Nephron progenitor cell (in vitro differentiated cells): ENCODE results near the gene KLHL5.

Source experiments
- DNase-seq: peaks from one replicate; pipeline ENCODE4 v3.0.0; 2021
- H3K27ac Mint-ChIP-seq: 2 replicates; pipeline ENCODE4 v1.8.0; 2021; ENCODE audit warnings: mild to moderate bottlenecking, moderate library complexity, mixed read lengths
- H3K27me3 Mint-ChIP-seq: 2 replicates; pipeline ENCODE4 v1.8.0; 2021; ENCODE audit warnings: mild to moderate bottlenecking, low read depth, mixed read lengths; ENCODE audit not compliant: poor library complexity
- H3K36me3 Mint-ChIP-seq: 2 replicates; pipeline ENCODE4 v1.8.0; 2021; ENCODE audit warnings: low read depth, mixed read lengths
- H3K4me1 Mint-ChIP-seq: 2 replicates; pipeline ENCODE4 v1.8.0; 2021; ENCODE audit warnings: mixed read lengths
- H3K4me3 Mint-ChIP-seq: 2 replicates; pipeline ENCODE4 v1.8.0; 2021; ENCODE audit warnings: mild to moderate bottlenecking, moderate library complexity, mixed read lengths
- H3K9me3 Mint-ChIP-seq: 2 replicates; pipeline ENCODE4 v1.8.0; 2021; ENCODE audit warnings: mild to moderate bottlenecking, moderate library complexity, mixed read lengths
- TF ChIP-seq, protein P1 (sequence below): fragments of 200-600 bp; sonication (generic); IDR thresholded peaks from 2 replicates; pipeline ENCODE4 v1.5.0; 2021; ENCODE audit warnings: antibody characterized with exemption

Gene KLHL5

DNA sequence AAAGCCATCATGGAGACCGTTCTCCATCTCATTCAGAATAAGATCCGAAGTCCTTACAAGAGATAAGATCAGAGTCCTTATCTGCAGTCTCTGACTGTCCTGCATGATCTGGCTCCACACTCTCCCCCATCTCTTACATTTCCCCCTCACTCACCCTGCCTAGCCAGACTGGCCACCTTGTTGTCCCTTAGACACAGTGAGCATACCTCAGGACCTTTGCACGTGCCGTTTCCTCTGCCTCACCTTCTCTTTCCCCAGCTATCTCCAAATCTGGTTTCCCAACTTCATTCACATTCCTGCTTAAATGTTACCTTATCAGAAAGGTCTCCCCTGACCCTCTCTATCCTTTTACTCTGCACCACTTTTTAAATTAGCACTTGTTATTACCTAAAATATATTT is 44.0 kb downstream of the KLHL5 start:
- H3K27me3 Mint-ChIP-seq = peaks cover 2% of the 10 kb centered on the region

DNA sequence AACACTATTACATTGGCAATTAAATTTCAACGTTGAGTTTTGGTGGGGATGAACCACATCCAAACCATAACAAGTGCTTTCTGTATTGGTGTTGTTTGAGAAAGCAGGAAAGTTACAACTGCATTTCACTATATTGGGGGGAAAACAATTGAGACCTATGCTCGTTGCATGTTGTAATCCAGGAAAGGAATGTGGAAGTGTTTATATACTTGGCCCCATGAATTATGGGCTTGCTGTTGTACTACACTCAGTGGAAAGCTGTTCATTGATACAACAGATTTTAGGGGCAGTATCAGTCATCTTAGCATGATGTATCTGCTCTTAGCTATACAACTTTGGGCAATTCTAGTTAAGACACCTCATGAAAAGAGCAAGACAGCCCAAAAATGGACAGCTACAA is 52.4 kb downstream of the KLHL5 start:
- H3K4me1 Mint-ChIP-seq = no peaks in the 10 kb centered on the region
- H3K9me3 Mint-ChIP-seq = no peaks in the 10 kb centered on the region
- H3K27ac Mint-ChIP-seq = no peak overlapping the region
- DNase-seq = no peak
- no peak overlapping the region for H3K4me3 Mint-ChIP-seq
- H3K36me3 Mint-ChIP-seq = peaks cover 53% of the 10 kb centered on the region
- TF ChIP-seq, protein P1, sequence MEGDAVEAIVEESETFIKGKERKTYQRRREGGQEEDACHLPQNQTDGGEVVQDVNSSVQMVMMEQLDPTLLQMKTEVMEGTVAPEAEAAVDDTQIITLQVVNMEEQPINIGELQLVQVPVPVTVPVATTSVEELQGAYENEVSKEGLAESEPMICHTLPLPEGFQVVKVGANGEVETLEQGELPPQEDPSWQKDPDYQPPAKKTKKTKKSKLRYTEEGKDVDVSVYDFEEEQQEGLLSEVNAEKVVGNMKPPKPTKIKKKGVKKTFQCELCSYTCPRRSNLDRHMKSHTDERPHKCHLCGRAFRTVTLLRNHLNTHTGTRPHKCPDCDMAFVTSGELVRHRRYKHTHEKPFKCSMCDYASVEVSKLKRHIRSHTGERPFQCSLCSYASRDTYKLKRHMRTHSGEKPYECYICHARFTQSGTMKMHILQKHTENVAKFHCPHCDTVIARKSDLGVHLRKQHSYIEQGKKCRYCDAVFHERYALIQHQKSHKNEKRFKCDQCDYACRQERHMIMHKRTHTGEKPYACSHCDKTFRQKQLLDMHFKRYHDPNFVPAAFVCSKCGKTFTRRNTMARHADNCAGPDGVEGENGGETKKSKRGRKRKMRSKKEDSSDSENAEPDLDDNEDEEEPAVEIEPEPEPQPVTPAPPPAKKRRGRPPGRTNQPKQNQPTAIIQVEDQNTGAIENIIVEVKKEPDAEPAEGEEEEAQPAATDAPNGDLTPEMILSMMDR = no peak
- peaks cover 5% of the 10 kb centered on the region for H3K27me3 Mint-ChIP-seq

More for the DNA sequence above, 44.0 kb downstream of the KLHL5 start:
- Mint-ChIP-seq H3K4me3 (no peak overlapping the region), H3K36me3 (peaks cover 39% of the 10 kb centered on the region), H3K27ac (no peak overlapping the region), H3K4me1 (peaks cover 14% of the 10 kb centered on the region), H3K9me3 (no peaks in the 10 kb centered on the region)
- no peak for DNase-seq
- TF ChIP-seq, protein P1 = no peak

DNA sequence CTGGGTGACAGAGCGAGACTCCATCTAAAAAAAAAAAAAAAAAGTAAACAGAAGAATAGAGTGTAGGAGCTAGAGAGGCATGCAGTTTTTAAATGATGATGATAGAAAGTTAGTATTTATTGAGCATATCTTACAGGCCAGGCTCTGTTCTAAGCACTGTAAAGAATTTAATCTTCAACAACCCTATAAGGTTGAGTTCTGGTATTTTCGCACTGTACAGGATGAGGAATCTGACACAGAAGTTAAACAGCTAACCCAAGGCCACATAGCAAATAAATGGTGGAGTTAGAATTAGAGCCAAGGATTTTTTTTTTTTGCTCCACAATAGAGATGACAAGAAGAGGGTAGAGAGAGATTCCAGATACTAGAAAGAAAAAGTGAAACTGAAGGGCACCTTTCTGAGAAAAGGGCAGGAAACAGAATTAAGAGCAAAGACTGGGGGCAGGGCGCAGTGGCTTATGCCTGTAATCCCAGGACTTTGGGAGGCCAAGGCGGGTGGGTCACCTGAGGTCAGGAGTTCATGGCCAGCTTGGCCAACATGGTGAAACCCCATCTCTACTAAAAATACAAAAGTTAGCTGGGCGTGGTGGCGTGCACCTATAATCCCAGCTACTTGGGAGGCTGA is 56.1 kb downstream of the KLHL5 start:
- no peak for DNase-seq
- no peak overlapping the region for H3K27ac Mint-ChIP-seq
- H3K4me3 Mint-ChIP-seq = no peak overlapping the region
- H3K36me3 Mint-ChIP-seq = peaks cover 62% of the 10 kb centered on the region
- H3K4me1 Mint-ChIP-seq = no peaks in the 10 kb centered on the region
- TF ChIP-seq, protein P1 = no peak
- H3K9me3 Mint-ChIP-seq = peaks cover 1% of the 10 kb centered on the region
- peaks cover 2% of the 10 kb centered on the region for H3K27me3 Mint-ChIP-seq

DNA sequence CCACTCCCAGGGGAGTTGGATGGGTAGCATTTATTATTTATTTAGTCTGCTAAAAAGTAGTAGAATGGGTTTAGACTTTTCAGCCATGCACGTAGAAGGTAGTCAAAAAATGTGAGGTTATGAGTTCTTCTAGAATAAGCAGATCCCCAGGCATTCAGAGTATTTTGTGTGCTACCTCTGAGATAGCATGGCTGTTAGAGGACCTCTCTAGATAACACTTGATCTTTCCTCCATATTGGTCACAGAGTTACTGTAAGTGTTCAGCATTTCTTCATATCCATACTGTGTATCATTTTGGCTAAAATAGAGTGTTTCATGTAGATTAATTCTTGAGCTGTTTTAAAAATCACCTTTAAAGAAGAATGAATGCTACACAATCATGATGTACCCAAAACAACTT is 58.4 kb downstream of the KLHL5 start:
- Mint-ChIP-seq H3K27ac (no peak overlapping the region), H3K27me3 (peaks cover 2% of the 10 kb centered on the region), H3K36me3 (peaks cover 61% of the 10 kb centered on the region), H3K4me1 (no peaks in the 10 kb centered on the region), H3K9me3 (peaks cover 9% of the 10 kb centered on the region), H3K4me3 (no peak overlapping the region)
- no peak for DNase-seq
- TF ChIP-seq, protein P1 = no peak

DNA sequence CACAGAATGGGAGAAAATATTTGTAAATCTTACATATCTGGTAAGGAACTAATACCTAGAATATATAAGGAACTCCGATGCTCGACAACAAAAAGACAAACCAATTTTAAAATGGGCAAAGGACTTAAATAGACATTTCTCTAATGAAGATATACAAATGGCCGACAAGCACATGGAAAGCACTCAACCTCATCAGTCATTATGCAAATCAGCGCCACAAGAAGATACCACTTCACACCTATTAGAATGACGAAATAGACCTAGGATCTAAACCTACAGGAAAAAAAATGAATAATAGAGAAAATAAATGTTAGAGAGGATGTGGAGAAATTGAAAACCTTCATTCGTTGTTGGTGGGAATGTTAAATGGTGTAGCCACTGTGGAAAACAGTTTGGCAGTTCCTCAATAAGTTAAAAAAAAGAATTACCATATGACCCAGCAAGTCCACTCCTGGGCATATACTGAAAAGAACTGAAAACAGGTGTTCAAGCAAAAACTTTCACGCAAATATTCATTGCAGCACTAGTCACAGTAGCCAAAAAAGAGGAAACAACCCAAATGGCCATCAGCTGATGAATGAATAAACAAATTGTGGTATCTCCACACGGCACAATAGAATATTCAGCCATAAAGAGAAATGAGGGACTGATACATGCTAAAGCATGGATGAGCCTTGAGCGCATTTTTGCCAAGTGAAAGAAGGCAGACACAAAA is 63.0 kb downstream of the KLHL5 start:
- H3K27ac Mint-ChIP-seq = no peak overlapping the region
- H3K4me3 Mint-ChIP-seq = no peak overlapping the region
- H3K36me3 Mint-ChIP-seq = peaks cover 52% of the 10 kb centered on the region
- no peak for DNase-seq
- TF ChIP-seq, protein P1 = no peak
- H3K4me1 Mint-ChIP-seq = no peaks in the 10 kb centered on the region
- peaks cover 18% of the 10 kb centered on the region for H3K9me3 Mint-ChIP-seq
- no peaks in the 10 kb centered on the region for H3K27me3 Mint-ChIP-seq

DNA sequence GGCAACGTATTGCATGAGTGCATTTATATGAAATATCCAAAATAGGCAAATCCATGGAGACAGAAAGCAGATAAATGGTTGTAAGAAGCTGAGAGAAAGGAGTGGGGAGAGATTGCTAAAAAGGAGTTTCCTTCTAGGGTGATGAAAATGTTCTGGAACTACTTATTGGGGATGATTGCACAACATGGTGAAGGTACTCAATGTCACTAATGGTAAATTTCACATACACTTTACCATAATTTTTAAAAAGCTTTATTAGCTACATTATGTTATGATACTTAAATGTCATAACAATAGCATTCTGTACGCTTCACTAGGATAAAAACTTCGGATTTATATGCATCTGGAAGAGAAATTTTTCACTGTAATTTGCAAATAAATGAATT is 63.6 kb downstream of the KLHL5 start:
- Mint-ChIP-seq H3K9me3 (peaks cover 18% of the 10 kb centered on the region), H3K4me3 (no peak overlapping the region), H3K4me1 (no peaks in the 10 kb centered on the region), H3K27me3 (no peaks in the 10 kb centered on the region), H3K27ac (no peak overlapping the region), H3K36me3 (peaks cover 52% of the 10 kb centered on the region)
- no peak for DNase-seq
- TF ChIP-seq, protein P1 = no peak
